GM12892 (cell line): Measurements from ENCODE around the gene ARL11.

Experiments
- DNase-seq: peaks from one replicate; pipeline ENCODE4 v3.0.0; 2011; ENCODE audit not compliant: insufficient read length
- FAIRE-seq: peaks from 2 replicates; lab custom pipeline; 2011; peaks lifted over from hg19 to GRCh38; lab: Jason Lieb, UNC
- POLR2A ChIP-seq: IDR thresholded peaks from 2 replicates; pipeline ENCODE4 v1.6.1; 2011; ENCODE audit warnings: low read depth, low read length, control low read depth
- POLR2AphosphoS5 ChIP-seq: IDR thresholded peaks from 2 replicates; pipeline ENCODE4 v1.6.1; 2011; ENCODE audit warnings: low read depth, low read length, control low read depth
- TAF1 ChIP-seq: IDR thresholded peaks from 2 replicates; pipeline ENCODE4 v1.6.1; 2011; ENCODE audit warnings: low read depth, mild to moderate bottlenecking, control low read depth, low read length, borderline replicate concordance

Gene ARL11

DNA sequence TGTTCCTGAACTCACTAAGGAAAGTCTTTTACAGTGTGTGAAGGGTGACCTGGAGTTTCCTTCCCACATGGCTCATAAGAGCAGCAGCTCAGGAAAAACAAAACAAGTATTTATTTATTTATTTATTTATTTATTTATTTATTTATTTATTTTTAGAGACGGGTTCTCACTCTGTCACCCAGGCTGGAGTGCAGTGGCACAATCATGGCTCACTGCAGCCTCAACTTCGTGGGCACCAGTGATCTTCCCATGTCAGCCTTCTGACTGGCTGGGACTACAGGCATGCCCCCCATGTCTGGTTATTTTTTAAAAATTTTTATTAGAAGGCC, 10.4 kb downstream of the ARL11 start:
- no peak for TF ChIP-seq TAF1
- TF ChIP-seq POLR2A, result no peak
- no peak for TF ChIP-seq POLR2AphosphoS5
- no peak for DNase-seq
- no peak for FAIRE-seq

DNA sequence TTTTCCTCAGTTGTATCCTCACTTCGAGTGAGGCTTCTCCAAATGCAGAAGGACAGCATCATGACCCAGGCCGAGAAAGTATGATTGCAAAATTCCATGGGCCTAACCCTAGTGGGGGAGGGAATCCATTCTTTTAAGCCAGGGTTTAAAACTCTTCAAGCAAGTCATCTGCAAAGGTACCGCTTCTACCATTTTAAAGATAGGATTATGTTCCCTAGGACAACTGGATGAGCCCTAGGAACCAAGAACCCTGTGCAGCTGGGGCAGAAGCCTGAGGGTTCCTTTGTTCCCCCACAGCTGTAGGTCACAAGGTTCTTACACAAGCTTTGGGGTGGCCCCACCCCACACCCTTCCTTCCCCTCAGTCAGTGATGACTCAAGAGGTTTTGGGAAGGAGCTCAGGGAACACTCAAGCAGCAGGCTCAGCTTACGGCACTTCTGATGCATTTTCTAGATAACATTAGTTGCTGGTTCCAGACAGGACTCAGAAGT, 13.5 kb downstream of the ARL11 start:
- FAIRE-seq (no peak), DNase-seq (no peak)
- TF ChIP-seq POLR2AphosphoS5, result no peak
- TF ChIP-seq POLR2A, result no peak
- no peak for TF ChIP-seq TAF1

DNA sequence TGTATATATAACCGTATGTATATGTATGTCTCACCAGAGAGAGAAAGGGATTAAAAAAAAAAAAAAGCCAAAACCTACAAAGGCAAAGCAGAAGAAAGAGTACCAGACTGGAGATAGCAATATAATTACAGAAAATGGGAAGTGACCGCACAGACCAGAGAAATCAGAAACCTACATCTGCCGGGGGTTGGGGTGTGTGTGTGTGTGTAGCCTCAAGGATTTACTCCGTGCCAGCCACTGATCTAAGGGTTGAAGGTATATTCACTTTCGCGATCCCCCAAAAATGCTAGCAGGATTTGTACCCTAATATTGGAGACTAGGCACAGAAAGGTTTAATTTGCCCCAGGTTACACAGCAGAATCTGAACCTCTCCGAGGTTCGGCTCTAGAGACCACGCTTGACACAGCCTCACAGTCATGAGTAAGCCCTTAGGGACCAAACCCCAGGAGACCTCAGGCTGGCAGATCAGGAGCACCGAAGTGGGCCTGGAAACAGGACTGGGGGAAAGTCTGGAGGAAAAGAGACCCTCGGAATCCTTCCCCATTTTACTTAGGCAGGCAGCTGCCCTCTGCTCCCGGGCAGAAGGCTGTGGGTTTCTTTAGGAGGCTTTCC, 14.8 kb downstream of the ARL11 start:
- FAIRE-seq (peak; percentile 27), DNase-seq (no peak)
- TF ChIP-seq POLR2AphosphoS5 (no peak), TAF1 (no peak), POLR2A (no peak)

DNA sequence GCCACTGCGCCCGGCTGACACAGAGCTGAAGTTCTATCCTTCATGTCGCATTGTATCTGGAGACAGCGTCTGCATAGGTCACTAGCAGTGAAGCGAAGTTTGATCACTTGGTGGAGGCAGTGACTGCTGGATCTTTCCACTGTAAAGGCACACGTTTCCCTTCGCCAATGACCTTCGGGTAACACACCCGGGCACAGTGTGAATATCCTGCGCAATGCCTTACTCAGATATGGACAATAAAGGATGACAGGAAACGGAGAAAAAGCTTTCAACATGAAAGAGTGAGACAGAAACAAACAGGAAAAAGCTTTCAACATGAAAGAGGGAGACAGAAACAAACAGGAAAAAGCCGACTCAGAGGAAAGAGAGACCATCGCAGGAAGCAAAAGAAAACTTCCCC, 17.1 kb downstream of the ARL11 start:
- no peak for TF ChIP-seq TAF1
- no peak for TF ChIP-seq POLR2A
- TF ChIP-seq POLR2AphosphoS5, result no peak
- DNase-seq (no peak), FAIRE-seq (no peak)

DNA sequence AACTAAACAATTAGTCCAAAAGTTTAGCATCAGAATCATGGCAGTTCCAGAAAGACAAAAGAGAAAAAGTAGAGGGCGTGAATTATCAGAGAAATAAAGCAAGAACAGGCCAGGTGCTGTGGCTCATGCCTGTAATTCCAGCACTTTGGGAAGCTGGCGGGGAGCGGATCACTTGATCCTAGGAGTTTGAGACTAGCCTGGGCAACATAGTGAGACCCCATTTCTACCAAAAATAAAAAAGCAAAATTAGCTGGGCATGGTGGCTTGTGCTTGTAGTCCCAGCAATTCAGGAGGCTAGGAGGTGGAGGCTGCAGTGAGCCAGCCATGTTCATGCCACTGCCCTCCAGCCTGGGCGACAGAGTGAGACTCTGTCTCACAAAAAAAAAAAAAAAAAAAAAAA, 18.4 kb downstream of the ARL11 start:
- TF ChIP-seq POLR2AphosphoS5 (no peak), POLR2A (no peak), TAF1 (no peak)
- FAIRE-seq, result no peak

DNA sequence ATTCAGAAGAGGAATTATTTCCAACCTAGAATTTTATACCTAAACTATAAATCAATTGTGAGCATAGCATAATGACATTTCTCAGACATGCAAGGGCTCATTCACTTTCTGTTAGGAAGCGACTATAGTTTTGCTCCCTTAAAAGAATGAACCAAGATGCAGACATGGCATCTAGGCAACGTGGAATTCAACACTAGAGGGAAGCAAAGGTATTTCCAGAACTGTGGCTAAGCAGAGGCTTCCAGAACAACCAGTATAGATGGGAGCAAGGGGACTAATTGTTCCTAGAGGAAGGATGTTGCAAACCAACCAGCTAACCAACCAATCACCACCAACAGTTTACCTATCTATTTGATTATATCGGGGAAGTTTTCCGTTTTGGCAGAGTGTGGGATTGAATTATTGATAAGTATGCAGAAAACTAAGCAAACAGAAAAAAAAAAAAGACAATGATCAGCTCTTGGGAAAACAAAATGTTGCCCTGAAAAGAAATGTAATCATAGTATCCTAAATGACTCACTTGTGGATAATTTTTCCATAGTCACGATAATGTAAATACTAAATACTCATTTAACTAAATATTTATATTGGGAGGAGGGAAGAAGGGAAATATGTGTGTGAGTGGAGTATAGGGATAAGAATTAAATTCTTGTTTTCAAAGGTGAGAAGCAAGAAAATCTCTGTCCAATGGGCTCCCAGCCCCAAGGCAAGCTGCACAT, 21.1 kb downstream of the ARL11 start:
- no peak for FAIRE-seq
- no peak for DNase-seq
- TF ChIP-seq POLR2AphosphoS5 (no peak), TAF1 (no peak), POLR2A (no peak)

More for the DNA sequence above, 18.4 kb downstream of the ARL11 start:
- DNase-seq, result no peak

DNA sequence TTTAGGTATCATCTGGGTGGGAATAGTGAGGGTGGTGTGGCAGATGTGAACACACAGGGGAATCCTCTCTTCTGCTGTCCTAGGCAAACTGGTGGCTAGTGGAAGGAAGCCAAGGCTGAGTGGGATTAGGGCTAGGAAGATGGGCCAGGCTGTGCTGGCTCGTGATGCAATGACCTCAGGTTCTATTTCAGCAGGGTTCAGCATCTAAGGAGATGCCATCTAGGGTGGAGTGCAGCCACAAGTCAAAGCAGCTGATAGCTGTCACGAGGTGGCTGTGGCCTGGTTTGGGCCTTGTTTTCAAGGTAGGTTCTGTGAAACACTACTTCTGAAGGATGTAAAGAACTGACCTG, 21.6 kb downstream of the ARL11 start:
- TF ChIP-seq POLR2AphosphoS5, result no peak
- TF ChIP-seq POLR2A, result no peak
- no peak for TF ChIP-seq TAF1
- DNase-seq (no peak), FAIRE-seq (no peak)

DNA sequence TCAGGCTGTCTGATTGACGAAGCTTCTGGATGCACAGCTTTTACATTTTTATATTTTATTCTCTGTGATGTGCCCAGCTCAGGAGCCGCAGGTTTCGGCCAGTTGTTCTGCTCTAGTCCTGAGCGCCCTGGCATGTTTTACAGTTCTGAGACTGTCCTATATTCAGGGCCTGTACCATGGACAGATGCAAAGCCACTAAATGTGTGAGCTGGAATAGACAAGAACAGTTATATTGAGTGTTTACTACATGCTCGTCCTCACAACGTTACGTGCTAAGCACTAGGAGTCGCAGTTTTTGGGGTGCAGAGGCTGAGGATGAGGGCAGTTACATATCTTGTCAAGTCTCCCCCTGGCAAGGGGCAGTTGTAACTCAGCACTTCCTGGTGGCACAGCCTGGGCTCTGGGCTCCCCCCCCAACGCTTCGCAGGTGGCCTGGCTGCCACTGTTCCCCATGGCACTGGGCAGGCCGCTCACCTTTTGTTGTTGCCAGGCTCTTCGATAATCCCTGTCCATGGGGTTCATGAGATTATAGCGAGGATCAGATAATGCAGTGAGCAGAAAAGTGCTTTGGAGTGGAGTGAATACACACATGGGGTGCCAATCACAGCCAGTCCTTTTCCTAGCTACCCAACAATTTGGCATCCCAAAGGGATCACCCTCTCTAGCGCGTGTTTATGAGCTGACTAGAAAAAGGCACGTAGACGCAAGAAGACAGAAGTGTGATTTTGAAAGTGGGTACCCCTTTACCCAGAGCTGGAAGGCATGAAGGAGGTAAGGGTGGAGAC, 23.5 kb downstream of the ARL11 start:
- FAIRE-seq (no peak), DNase-seq (no peak)
- TF ChIP-seq POLR2A (no peak), POLR2AphosphoS5 (no peak), TAF1 (no peak)

DNA sequence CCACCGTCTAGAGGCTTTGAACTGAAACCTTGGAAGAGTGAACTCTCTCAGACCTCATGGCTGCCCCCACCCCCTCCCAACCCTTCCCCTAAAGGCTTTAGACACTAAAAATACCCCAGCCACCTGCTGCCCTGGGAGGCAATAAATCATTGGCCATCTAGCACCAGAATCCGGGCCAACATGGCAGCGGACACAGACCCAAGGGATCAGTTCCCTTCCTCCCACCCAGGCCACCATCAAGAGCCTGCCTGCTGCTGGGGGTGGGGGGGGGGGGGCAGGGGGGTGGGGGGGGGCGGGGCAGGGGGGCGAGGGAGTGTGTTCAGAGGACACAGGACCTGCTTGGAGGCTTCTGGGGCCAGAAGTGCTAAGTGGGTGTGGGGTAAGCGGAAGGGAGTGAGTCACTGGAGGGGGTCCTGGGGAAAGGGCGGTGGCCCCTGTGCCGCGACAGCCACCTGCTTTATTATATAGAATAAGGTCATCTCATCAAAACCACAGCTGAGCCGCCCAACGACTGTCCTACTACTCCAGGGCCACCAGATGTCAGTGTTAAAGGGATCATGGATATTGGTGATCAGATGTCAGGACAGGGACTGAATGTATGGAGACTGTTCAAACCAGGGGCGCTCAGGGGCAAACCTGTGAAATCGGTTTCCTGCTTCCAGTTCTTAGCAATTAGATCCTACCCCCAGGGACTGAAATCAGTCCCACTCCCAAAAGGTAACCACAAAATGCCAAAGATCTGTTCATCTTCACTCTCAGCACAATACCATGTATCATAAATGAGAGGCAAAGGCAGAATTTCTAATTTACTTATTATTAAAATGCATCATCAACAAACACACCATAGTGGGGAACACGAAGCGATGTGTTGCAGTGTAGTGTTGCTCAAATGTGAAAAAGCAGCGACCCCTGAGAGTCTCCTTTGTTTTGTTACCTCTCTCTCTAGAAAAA, 24.3 kb downstream of the ARL11 start:
- no peak for DNase-seq
- no peak for FAIRE-seq
- TF ChIP-seq POLR2A (no peak), TAF1 (no peak), POLR2AphosphoS5 (no peak)

DNA sequence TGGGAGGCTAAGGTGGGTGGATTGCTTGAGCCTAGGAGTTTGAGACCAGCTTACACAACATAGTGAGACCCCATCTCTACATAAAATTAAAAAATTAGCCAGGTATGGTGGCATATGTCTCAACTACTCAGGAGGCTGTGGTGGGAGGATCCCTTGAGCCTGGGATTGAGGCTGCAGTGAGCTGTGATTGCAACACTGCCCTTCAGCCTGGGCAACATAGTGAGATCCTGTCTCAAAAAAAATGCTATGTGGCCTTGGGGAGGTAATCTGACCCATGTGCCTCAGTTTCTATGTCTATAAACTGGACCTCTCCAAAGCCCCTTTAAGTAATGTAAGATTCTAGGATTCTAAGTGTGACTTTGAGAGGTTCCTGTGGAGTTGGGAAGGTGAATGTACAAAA, 25.2 kb downstream of the ARL11 start:
- TF ChIP-seq POLR2A, result no peak
- no peak for DNase-seq
- no peak for FAIRE-seq

DNA sequence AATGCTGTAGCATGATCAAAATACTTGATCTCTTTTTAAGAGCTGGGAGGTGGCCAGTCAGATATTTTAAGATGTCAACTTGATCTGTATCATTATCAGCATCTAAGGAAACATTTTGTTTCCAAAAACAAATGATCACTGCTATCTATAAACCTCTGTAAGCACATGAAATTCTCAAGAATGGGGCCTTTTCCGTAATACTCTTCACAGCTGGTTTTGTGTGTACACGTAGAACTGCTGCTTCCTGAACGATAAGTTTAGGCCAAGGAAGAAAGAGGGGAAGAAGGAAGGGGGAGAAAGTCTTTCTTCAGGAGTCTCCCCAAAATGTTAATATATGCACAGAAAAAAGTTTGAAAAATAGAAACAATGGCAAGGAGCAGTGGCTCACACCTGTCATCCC, 25.7 kb downstream of the ARL11 start:
- no peak for DNase-seq
- no peak for FAIRE-seq
- TF ChIP-seq POLR2A, result no peak
- no peak for TF ChIP-seq TAF1
- TF ChIP-seq POLR2AphosphoS5, result no peak

DNA sequence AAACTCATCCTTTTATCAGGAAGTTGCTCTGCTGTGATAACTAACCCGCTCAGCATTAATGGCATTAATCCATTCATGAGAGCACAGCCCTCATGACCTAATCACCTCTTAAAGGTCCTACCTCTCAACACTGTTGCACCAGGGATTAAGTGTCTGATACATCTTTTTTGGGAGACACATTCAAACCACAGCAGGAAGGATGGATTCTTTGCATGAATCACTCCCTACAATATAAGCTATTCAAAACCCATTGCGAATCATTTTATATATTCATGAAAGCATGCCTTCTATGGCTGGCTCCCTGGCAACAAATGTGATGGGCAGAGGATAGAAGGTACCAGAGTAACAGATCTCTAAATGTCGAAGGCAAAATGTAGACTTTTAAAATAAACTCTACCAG, 27.6 kb downstream of the ARL11 start:
- DNase-seq, result no peak
- FAIRE-seq, result no peak
- TF ChIP-seq POLR2AphosphoS5 (no peak), POLR2A (no peak)
